HUES64 (cell line): ENCODE results near the gene FAM174C.

ENCODE experiments used
- H3K27ac ChIP-seq: 2 replicates; pipeline ENCODE4 v1.7.0; 2013; ENCODE audit warnings: low read depth, low read length, inconsistent platforms
- H3K27me3 ChIP-seq: 2 replicates; pipeline ENCODE4 v1.6.1; 2013; ENCODE audit warnings: mild to moderate bottlenecking, low read length; ENCODE audit not compliant: insufficient read depth
- H3K36me3 ChIP-seq: 2 replicates; pipeline ENCODE4 v1.6.1; 2013; ENCODE audit warnings: mild to moderate bottlenecking, low read length; ENCODE audit not compliant: insufficient read depth
- H3K4me1 ChIP-seq: 2 replicates; pipeline ENCODE4 v1.6.1; 2013; ENCODE audit warnings: mild to moderate bottlenecking, low read length, moderate library complexity; ENCODE audit not compliant: insufficient read depth
- H3K4me3 ChIP-seq: 2 replicates; pipeline ENCODE4 v1.5.1; 2013; ENCODE audit warnings: mild to moderate bottlenecking, low read length, moderate library complexity
- H3K9ac ChIP-seq: 2 replicates; pipeline ENCODE4 v1.6.1; 2013; ENCODE audit warnings: mild to moderate bottlenecking, low read depth, low read length
- H3K9me3 ChIP-seq: 2 replicates; pipeline ENCODE4 v1.6.1; 2013; ENCODE audit warnings: low read depth, low read length; ENCODE audit not compliant: insufficient read depth
- WGBS: fragments of 150-250, 120-280 bp; methylation state at CpG from one replicate; pipeline ENCODE4 v1.1.7; 2013; ENCODE audit warnings: missing lambda C conversion rate; 5-methylcytosine and 5-hydroxymethylcytosine counted together

The FAM174C gene

GRCh38 chr19:1272423-1273262, 2.7 kb upstream of the FAM174C start:
- Histone ChIP-seq H3K27me3 (peaks cover 4% of the 10 kb centered on the region; the same call in 1 of the 2 replicates), H3K4me3 (no peak overlapping the region), H3K9me3 (no peaks in the 10 kb centered on the region), H3K36me3 (peaks cover 55% of the 10 kb centered on the region), H3K4me1 (peaks cover 25% of the 10 kb centered on the region), H3K9ac (0 out of 2 replicates have a peak overlapping the region, but pooled peaks have one; percentile 16), H3K27ac (no peak overlapping the region; the same call in 1 of the 2 replicates)
- WGBS = 95% methylated on average over 33 of the region's 33 CpGs

- Histone ChIP-seq H3K9ac (peak overlapping the region; percentile 100), H3K4me3 (no peak overlapping the region), H3K27me3 (no peaks in the 10 kb centered on the region), H3K27ac (peak overlapping the region; percentile 100), H3K4me1 (peaks cover 18% of the 10 kb centered on the region), H3K9me3 (no peaks in the 10 kb centered on the region), H3K36me3 (peaks cover 55% of the 10 kb centered on the region)
- 94% methylated on average over 25 of the region's 25 CpGs for WGBS
Observed at GRCh38 chr19:1273263-1274041, 1.9 kb upstream of the FAM174C start.

- H3K36me3 ChIP-seq = peaks cover 61% of the 10 kb centered on the region
- peaks cover 13% of the 10 kb centered on the region for H3K4me1 ChIP-seq
- WGBS = 87% methylated on average over 46 of the region's 46 CpGs
- peak overlapping the region; percentile 90 for H3K4me3 ChIP-seq
- H3K27ac ChIP-seq = peak overlapping the region; percentile 100
- H3K9ac ChIP-seq = peak overlapping the region; percentile 100
- no peaks in the 10 kb centered on the region for H3K27me3 ChIP-seq
- no peaks in the 10 kb centered on the region for H3K9me3 ChIP-seq
Observed at GRCh38 chr19:1274081-1274851, 1.1 kb upstream of the FAM174C start.

GRCh38 chr19:1274852-1275259, 474 bp upstream of the FAM174C start:
- Histone ChIP-seq H3K27me3 (no peaks in the 10 kb centered on the region), H3K4me1 (peaks cover 13% of the 10 kb centered on the region), H3K36me3 (peaks cover 65% of the 10 kb centered on the region), H3K27ac (peak overlapping the region; percentile 100), H3K9ac (peak overlapping the region; percentile 100), H3K9me3 (no peaks in the 10 kb centered on the region), H3K4me3 (peak overlapping the region; percentile 90)
- 42% methylated on average over 44 of the region's 44 CpGs for WGBS

GRCh38 chr19:1275976-1276627, 772 bp downstream of the FAM174C start:
- Histone ChIP-seq H3K36me3 (peaks cover 57% of the 10 kb centered on the region), H3K4me1 (peaks cover 7% of the 10 kb centered on the region)

GRCh38 chr19:1276628-1277022, 1.3 kb downstream of the FAM174C start:
- Histone ChIP-seq H3K4me3 (peak overlapping the region; percentile 90), H3K27me3 (no peaks in the 10 kb centered on the region), H3K27ac (no peak overlapping the region), H3K4me1 (peaks cover 6% of the 10 kb centered on the region), H3K36me3 (peaks cover 52% of the 10 kb centered on the region), H3K9me3 (no peaks in the 10 kb centered on the region), H3K9ac (peak overlapping the region; percentile 91; the same call in 1 of the 2 replicates)
- WGBS = 90% methylated on average over 10 of the region's 10 CpGs

More at GRCh38 chr19:1275976-1276627, 772 bp downstream of the FAM174C start:
- Histone ChIP-seq H3K27me3 (no peaks in the 10 kb centered on the region), H3K4me3 (peak overlapping the region; percentile 90), H3K9ac (peak overlapping the region; percentile 91), H3K9me3 (no peaks in the 10 kb centered on the region), H3K27ac (peak overlapping the region; percentile 88)
- 15% methylated on average over 43 of the region's 43 CpGs for WGBS

GRCh38 chr19:1277061-1277460, 1.7 kb downstream of the FAM174C start:
- WGBS = 95% methylated on average over 15 of the region's 15 CpGs
- H3K9me3 ChIP-seq = no peaks in the 10 kb centered on the region
- H3K36me3 ChIP-seq = peaks cover 48% of the 10 kb centered on the region
- H3K27me3 ChIP-seq = no peaks in the 10 kb centered on the region
- H3K9ac ChIP-seq = no peak overlapping the region
- no peak overlapping the region for H3K27ac ChIP-seq
- peaks cover 6% of the 10 kb centered on the region for H3K4me1 ChIP-seq
- H3K4me3 ChIP-seq = no peak overlapping the region

- H3K4me1 ChIP-seq = peaks cover 6% of the 10 kb centered on the region
- no peak overlapping the region for H3K27ac ChIP-seq
- H3K9ac ChIP-seq = no peak overlapping the region
- H3K27me3 ChIP-seq = no peaks in the 10 kb centered on the region
- no peaks in the 10 kb centered on the region for H3K9me3 ChIP-seq
- no peak overlapping the region for H3K4me3 ChIP-seq
- peaks cover 38% of the 10 kb centered on the region for H3K36me3 ChIP-seq
- 92% methylated on average over 12 of the region's 12 CpGs for whole genome bisulfite sequencing
Observed at GRCh38 chr19:1278074-1278473, 2.7 kb downstream of the FAM174C start.

GRCh38 chr19:1278713-1279660, 3.7 kb downstream of the FAM174C start:
- 94% methylated on average over 25 of the region's 25 CpGs for WGBS
- H3K27ac ChIP-seq = no peak overlapping the region
- no peaks in the 10 kb centered on the region for H3K9me3 ChIP-seq
- H3K9ac ChIP-seq = no peak overlapping the region
- peaks cover under 1% of the 10 kb centered on the region; the same call in 1 of the 2 replicates for H3K27me3 ChIP-seq
- peaks cover 29% of the 10 kb centered on the region for H3K36me3 ChIP-seq
- H3K4me3 ChIP-seq = no peak overlapping the region
- H3K4me1 ChIP-seq = peaks cover 3% of the 10 kb centered on the region; the same call in 1 of the 2 replicates
